ENCODE measurements around the gene SLC27A1.

SLC27A1 gene

GRCh38 chr19:17450264-17451075 is 19.9 kb upstream of the SLC27A1 start:
- no peak for TF ChIP-seq CTCF (conservative IDR thresholded peaks at IDR 0.05)
- H3K27ac ChIP-seq: no peak overlapping the region

DNA sequence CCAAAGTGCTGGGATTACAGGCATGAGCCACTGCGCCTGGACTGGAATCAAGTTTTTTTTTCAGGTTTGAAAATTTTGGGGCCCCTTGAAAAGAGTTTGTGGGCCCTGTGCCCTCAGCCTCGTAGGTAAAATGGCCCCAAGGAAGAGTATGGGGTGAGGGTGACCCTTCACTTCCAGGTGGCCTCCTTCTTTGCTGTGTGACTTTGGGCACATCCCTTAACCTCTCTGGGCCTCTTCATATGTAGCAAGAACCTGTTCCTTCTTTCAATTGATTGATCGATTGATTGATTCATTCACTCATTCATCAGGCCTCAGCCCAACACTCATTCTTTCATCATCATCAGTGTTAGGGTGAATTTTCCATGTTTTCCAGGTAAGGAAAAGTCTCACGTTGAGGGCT is 18.5 kb upstream of the SLC27A1 start:
- no peak overlapping the region for H3K27ac ChIP-seq
- no peak for TF ChIP-seq CTCF (conservative IDR thresholded peaks at IDR 0.05)

DNA sequence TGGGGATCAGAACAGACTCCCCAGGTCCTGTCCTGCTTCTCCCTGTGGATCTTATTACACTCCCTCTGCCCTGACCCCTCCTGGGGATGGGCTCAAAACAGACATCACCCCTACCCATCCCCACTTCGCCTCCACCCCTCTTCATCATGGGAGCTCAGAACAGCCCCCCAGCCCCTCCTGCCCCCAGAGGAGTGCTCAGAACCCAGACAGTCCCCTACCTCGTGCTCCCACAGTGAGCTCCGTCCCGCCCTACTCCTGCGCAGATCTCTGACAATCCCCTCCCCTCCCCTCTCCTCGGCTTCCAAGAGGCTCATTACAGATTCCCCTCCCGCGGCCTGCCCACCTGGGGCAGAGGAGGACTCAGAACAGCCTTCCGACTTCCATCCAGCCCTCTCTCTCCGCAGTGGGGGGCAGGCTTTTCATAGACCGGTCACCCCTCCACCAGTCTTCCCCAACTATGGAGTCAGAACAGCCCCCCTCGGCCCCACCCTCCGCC is 15.7 kb upstream of the SLC27A1 start:
- no peak overlapping the region for H3K27ac ChIP-seq
- no peak for TF ChIP-seq CTCF (conservative IDR thresholded peaks at IDR 0.05)

- no peak for TF ChIP-seq CTCF (conservative IDR thresholded peaks at IDR 0.05)
- no peak overlapping the region for H3K27ac ChIP-seq
Observed at GRCh38 chr19:17455308-17456123, 14.8 kb upstream of the SLC27A1 start.

GRCh38 chr19:17456127-17456526 is 14.2 kb upstream of the SLC27A1 start:
- no peak overlapping the region for H3K27ac ChIP-seq
- no peak for TF ChIP-seq CTCF (conservative IDR thresholded peaks at IDR 0.05)

- no peak overlapping the region for H3K27ac ChIP-seq
- TF ChIP-seq CTCF (conservative IDR thresholded peaks at IDR 0.05): no peak
Observed at GRCh38 chr19:17457616-17458015, 12.7 kb upstream of the SLC27A1 start.

DNA sequence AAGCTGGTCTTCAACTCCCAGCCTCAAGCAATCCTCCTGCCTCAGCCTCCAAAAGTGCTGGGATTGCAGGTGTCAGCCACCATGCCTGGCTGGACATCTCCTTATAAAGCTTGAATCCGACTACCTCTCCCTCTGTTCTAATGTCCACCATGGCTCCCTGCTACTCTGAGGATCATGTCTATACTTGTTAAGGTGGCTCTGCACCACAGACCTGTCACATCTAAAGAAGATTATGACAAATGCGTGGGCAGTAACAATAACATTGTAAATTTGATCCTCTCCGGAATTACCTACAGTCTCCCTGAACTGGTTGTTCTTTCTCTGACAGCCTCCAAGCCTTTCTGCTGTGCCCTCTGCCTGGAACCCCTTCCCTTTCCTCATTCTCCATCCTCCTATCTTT is 11.4 kb upstream of the SLC27A1 start:
- no peak overlapping the region for H3K27ac ChIP-seq
- TF ChIP-seq CTCF (conservative IDR thresholded peaks at IDR 0.05): no peak

All from VCaP (cell line).